NOMO-1 treated with DMSO at 0.1 percent for 48 hours (cell line): ENCODE data around the gene SLC6A6.

ENCODE experiments used
- DNase-seq: peaks from one replicate; lab custom pipeline; 2025; ENCODE audit not compliant: unreplicated experiment; lab: John Stamatoyannopoulos, UW

The SLC6A6 gene

DNA sequence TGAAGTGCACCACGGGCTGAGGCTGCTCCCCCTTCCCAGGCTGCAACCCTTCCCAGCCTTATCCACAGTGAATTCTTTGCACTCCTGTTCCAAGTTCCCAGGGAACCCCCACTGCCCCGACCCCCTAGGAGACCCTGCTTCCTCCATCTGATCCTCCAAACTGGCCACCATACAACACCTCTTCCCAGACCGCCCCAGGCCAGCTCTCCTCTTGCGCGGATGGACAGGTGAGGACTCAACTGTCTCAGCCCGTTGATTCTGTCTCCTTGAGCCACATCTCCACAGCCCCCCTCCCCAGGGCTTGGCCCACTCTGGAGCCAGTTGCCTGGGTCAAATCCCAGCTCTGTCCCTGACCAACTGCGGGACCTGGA is 116.0 kb downstream of the SLC6A6 start:
- no peak for DNase-seq

DNA sequence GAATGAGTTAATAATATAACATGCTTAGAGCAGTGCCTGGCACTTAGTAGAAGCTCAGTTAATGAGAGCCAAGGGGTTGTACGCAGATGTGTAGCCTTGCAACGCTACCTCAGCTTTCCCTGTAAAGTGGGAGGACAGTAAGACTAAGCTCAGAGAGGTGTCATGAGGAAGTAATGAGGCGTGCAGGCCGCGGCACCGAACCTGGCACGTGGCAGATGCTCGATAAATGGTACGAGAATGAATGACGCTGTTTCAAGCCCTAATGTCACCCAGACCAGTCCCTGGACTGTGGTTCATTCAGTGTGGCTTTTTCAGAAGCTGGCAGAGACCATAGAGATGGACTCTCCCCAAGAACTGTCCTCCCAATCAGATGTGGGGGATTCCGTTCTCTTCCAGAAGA is 116.5 kb downstream of the SLC6A6 start:
- DNase-seq: no peak

GRCh38 chr3:14519406-14519805 is 117.0 kb downstream of the SLC6A6 start:
- DNase-seq: no peak

- no peak for DNase-seq
Measured at GRCh38 chr3:14520149-14520548, 117.7 kb downstream of the SLC6A6 start.

GRCh38 chr3:14520967-14521366 is 118.6 kb downstream of the SLC6A6 start:
- no peak for DNase-seq

DNA sequence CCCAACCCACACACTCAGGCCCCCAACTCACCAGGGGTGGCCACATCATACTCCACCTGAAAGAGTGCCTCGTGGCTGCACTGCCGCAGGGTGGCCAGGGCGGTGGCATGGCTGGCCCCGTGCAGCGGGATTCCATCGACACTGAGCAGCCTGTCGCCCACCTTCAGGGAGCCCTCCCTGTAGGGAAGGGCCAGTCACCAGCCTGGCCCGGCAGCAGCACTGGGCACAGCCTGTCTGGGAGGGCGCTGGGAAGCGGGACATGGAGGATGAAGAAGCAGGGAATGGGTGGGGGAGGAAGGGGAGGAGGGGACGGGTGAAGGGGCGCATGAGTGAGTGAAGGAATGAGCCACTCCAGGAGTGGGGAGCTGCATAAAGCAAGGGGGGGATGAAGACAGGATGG is 119.2 kb downstream of the SLC6A6 start:
- DNase-seq: no peak

DNA sequence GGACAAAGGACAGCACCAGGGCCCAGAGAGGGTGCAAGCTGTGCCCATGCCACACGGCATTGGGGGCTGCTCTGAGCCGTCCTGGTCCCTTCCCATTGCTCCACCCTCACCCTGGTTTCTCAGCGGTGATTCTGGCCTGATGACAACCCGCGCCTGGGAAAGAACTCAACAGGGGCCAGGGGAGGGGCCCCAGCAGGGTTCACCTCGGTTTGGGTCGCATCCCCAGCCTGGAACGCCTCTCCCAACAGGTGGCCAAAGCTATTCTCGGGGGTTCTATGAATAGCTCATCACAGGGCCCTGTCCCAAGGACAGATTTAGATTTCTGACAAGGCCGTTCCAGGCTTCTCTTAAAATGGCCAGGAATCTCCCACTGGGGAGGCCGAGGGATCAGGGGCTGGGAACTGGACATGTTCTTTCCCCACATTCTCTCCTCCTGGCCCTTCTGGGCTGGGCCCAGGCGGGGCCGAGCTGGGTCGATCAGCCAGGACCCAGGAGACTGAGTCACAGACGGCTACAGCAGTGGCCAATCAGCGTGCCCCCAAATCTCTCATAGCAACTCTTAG is 119.8 kb downstream of the SLC6A6 start:
- no peak for DNase-seq

DNA sequence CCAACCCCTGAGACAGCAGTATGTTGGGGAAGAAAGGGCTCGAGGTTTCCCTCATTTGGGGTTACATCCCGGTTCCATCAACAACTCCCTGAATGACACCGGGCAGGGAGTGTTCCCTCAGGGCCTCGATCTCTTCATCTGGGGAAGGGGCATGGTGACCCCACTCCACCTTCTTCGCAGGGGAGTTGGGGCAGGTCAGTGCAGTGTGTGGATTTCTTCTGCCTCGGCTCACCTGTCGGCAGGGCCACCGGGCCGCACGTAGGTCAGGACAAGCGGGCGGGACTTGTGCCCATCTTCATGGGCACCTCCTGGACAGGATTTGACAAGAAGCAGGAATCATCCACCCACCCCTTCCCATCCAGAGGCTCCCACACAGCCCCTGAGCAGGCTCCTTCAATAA is 120.4 kb downstream of the SLC6A6 start:
- no peak for DNase-seq

- DNase-seq: no peak
Measured at GRCh38 chr3:14523792-14524191, 121.4 kb downstream of the SLC6A6 start.

- DNase-seq: no peak
Measured at GRCh38 chr3:14524311-14524711, 121.9 kb downstream of the SLC6A6 start.

GRCh38 chr3:14524920-14525660 is 122.7 kb downstream of the SLC6A6 start:
- no peak for DNase-seq

DNA sequence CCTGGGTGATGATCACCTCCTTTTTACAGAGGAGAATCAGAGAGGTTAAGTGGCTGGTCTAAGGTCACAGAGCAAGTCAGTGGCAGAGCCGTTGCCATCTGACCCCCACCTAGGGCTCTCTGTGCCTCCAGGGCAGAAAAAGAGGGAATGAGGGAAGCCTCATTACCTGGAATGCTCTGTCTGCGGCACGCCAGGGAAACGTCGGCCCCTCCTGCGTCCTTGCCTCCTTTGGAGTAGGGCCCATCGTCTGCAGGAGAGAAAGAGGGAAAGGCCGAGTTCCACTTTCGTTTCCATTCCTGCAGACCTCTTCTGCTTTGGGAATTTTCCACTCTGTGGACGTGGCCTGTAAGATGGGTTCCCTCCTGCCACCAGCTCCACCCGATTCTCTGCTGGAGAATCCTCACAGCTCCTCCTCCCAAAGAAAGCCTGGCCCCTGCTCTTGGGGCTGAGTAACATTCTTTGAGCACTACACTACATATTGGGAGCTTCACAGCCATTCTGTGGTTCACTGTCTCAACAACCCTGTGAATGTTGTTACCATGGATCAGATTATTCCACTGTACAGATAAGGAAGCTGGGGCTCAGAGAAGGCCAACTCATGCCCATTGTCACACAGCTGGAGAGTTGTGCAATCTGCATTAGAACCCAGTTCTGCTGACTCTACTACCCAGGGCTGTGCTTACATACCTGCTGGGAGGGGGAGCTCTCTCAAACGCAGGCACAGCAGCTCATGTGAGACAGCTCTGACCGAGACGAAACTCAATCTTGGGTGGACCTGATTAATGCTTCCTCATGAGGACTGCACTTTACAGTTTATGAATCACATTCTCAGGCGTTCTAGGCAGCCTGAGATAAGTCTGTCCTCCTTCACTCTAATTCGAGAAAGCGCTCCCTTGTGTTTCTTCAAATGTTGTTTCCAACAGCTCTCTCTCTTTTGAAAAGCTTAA is 123.6 kb downstream of the SLC6A6 start:
- DNase-seq: no peak

GRCh38 chr3:14528081-14528480 is 125.7 kb downstream of the SLC6A6 start:
- no peak for DNase-seq

DNA sequence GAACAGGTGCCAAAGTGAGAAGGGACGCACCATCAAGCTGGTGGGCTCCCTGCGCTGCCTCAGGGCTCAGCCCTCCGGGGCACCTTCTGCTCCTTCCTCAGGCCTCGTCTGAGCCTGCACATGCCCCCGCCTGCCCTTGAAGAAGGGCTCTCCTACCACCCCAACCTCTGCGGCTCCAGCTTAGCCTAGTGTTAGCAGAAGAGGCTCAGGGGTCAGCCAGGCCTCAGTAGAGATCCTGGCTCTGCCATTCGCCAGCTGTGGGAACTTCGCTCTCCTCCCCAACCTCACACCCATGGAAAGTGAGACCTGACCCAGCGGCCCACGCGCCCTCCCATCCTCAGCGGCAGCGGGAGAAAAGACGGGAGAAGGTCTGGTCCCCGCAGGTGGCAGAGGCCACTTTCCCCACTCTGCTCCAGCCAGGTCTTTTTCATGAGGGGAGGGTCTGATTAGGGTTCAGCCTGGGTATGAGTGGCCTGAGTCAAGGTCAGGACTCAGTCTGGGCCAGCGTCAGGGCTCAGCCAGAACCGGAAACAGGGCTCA is 129.5 kb downstream of the SLC6A6 start:
- no peak for DNase-seq

- DNase-seq: no peak
Measured at GRCh38 chr3:14532691-14533456, 130.5 kb downstream of the SLC6A6 start.

DNA sequence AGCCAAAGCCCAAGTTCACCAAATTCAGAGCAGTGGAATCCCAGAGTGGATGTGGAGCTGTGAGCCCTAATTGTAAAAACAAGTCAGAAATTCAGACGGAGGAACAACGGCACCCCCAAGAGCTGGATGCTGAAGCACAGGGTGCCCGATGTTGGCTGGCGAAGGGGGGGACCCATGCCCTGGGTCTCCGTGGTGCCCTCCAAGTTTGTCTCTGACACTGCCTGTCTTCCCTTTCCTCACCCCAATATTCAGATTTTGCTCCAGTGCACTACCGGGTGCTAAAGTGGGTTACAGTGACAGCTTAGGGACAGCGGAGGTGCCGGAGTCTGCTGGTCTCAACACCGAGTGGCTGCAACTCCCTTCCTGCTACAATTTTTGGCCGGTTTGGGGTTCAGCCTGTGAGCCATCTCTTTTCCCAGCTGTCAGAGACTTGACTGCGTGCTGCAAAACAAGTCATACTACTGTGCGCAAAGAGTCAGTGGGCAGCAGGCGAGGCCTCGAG is 131.1 kb downstream of the SLC6A6 start:
- no peak for DNase-seq

GRCh38 chr3:14534516-14535191 is 132.2 kb downstream of the SLC6A6 start:
- no peak for DNase-seq

DNA sequence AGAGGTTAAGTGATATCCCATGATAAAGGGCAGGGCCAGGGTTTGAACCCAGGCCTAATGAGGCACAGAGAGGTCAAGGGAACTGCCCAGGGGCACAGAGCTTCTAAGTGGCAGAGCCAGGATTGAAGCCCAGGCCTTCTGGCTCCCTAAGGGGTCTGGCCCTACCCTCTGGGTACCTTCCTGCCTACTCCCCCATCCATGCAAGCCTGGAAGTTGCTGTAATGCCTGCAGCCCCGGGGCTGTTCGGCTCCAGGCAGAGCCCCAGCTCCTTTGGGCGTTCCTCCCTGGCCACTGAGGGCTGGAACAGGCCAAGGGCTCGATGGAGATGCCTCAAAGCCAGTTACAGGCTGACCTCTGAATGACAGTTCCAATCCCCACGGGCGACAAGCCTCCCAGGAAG is 133.2 kb downstream of the SLC6A6 start:
- no peak for DNase-seq

- DNase-seq: no peak
Measured at GRCh38 chr3:14536055-14536815, 133.8 kb downstream of the SLC6A6 start.
